HepG2 (cell line): ENCODE results near the gene GPR82. TPM values are rescaled to one million over a fixed set of nuclear protein-coding genes. Genes with fewer than 3 reads are reported as not detected.
"Not testable (repeated sequence)": the region's sequence is repeated elsewhere in the genome, so short reads cannot be mapped to it uniquely, and the experiment has no call there.

Source experiments
- ATAC-seq: fragments of 200-7000 bp; cut with Tn5 transposase; 3 replicates; pipeline ENCODE4 v1.9.1; 2020; ENCODE audit warnings: mild to moderate bottlenecking, moderate library complexity
- Bru-seq: library from RNA; stranded (reverse); fragments of 400-500 nt; gene quantifications from one replicate; lab custom pipeline; 2021; lab: Mats Ljungman, UMichigan
- BruChase-seq, 2 experiments: library from RNA; stranded (reverse); fragments of 400-500 nt; gene quantifications; one replicate each; lab custom pipeline; 2021; lab: Mats Ljungman, UMichigan
- BruUV-seq: library from RNA; stranded (reverse); fragments of 400-500 nt; replicated peaks from 2 replicates; lab custom pipeline; 2021; lab: Mats Ljungman, UMichigan
- CTCF ChIA-PET: fragments of 300-600 bp; formaldehyde crosslinking; extraction: SDS; loops from one replicate; lab custom pipeline; 2021; ENCODE audit warnings: low total read pairs, inconsistent platforms, low intra/inter-chr PET ratio; lab: Yijun Ruan, JAX
- POLR2A ChIA-PET: fragments of 350-600 bp; sonication (Branson Sonifier 250); formaldehyde crosslinking; loops from one replicate; lab custom pipeline; 2020; ENCODE audit warnings: antibody characterized with exemption, inconsistent platforms; lab: Yijun Ruan, JAX
- DNase-seq: peaks from one replicate; pipeline ENCODE4 v3.0.0-alpha.2; 2015; ENCODE audit warnings: low spot score
- FAIRE-seq: peaks from 3 replicates; lab custom pipeline; 2011; peaks lifted over from hg19 to GRCh38; lab: Jason Lieb, UNC
- H2AFZ ChIP-seq: one replicate; pipeline ENCODE4 v1.6.1; 2011; ENCODE audit warnings: low read length, inconsistent platforms
- H3K27ac ChIP-seq: fragments of 300-600 bp; 3 replicates; pipeline ENCODE4 v1.8.0; 2011; ENCODE audit warnings: mixed run types, mild to moderate bottlenecking, mixed read lengths, low read length, inconsistent platforms; ENCODE audit not compliant: insufficient read depth; ENCODE audit errors: extremely low read length
- H3K27me3 ChIP-seq, 2 experiments: fragments of 200-600 bp in 1 of 2; 2 replicates in 1 of 2; 3 replicates in 1 of 2; pipeline versions ENCODE4 v1.6.0 to v1.8.0; 2011; ENCODE audit warnings: low read length in 2 of 2, mild to moderate bottlenecking in 2 of 2, moderate library complexity in 2 of 2, inconsistent platforms in 1 of 2; ENCODE audit not compliant: insufficient read depth in 2 of 2, control insufficient read depth in 1 of 2
- H3K36me3 ChIP-seq, 2 experiments: fragments of 200-600 bp in 1 of 2; replicated peaks in 1 of 2; 2 replicates in 1 of 2; 3 replicates in 1 of 2; pipeline versions ENCODE4 v1.5.1 to v1.8.0; 2011; ENCODE audit warnings: low read length in 2 of 2, inconsistent platforms in 1 of 2; ENCODE audit not compliant: insufficient read depth in 2 of 2, control insufficient read depth in 1 of 2
- H3K4me1 ChIP-seq: 2 replicates; pipeline ENCODE4 v1.5.1; 2012; ENCODE audit warnings: low read length, inconsistent platforms; ENCODE audit not compliant: insufficient read depth
- H3K4me2 ChIP-seq: 2 replicates; pipeline ENCODE4 v1.6.0; 2011; ENCODE audit warnings: low read depth, low read length, inconsistent platforms
- H3K4me3 ChIP-seq, 3 experiments: fragments of 200-600 bp in 1 of 3; sonication (generic), shearing (Covaris generic) in 1 of 3; replicated peaks in 1 of 3; 2 replicates each; pipeline ENCODE4 v1.5.1; 2011 to 2016; ENCODE audit warnings: low read length in 3 of 3, inconsistent platforms in 2 of 3, low read depth in 2 of 3, mild to moderate bottlenecking in 2 of 3, control low read depth in 1 of 3, mixed read lengths in 1 of 3; ENCODE audit not compliant: insufficient read depth in 1 of 3
- H3K79me2 ChIP-seq: one replicate; pipeline ENCODE4 v1.6.1; 2011; ENCODE audit warnings: low read length, inconsistent platforms; ENCODE audit not compliant: insufficient read depth
- H3K9ac ChIP-seq: 2 replicates; pipeline ENCODE4 v1.6.0; 2011; ENCODE audit warnings: mild to moderate bottlenecking, low read depth, low read length, inconsistent platforms; ENCODE audit not compliant: insufficient read depth
- H3K9me3 ChIP-seq: 2 replicates; pipeline ENCODE4 v1.5.1; 2012; ENCODE audit warnings: mild to moderate bottlenecking, low read length
- H4K20me1 ChIP-seq: 2 replicates; pipeline ENCODE4 v1.6.0; 2011; ENCODE audit warnings: inconsistent platforms, mild to moderate bottlenecking, low read length, moderate library complexity; ENCODE audit not compliant: insufficient read depth
- CBX1 ChIP-seq: IDR thresholded peaks from one replicate; pipeline ENCODE4 v1.6.1; 2016; ENCODE audit warnings: antibody characterized with exemption, low read depth
- KAT7 ChIP-seq: IDR thresholded peaks from 2 replicates; pipeline ENCODE4 v1.6.1; 2018; ENCODE audit warnings: borderline replicate concordance, missing compliant biosample characterization
- LCORL ChIP-seq, 2 experiments: fragments of 450-650 bp in 1 of 2; sonication (generic) in 1 of 2; formaldehyde crosslinking in 1 of 2; IDR thresholded peaks; 2 replicates each; pipeline versions ENCODE4 v1.5.0 to v1.6.1; 2017 to 2020; ENCODE audit warnings: antibody characterized with exemption in 1 of 2, missing genetic modification reagents in 1 of 2
- PATZ1 ChIP-seq: sonication (generic); formaldehyde crosslinking; IDR thresholded peaks from 2 replicates; pipeline ENCODE4 v1.4.0; 2020; ENCODE audit warnings: missing genetic modification reagents
- PRMT3 ChIP-seq: sonication (generic); formaldehyde crosslinking; IDR thresholded peaks from 2 replicates; pipeline ENCODE4 v1.8.1; 2022; ENCODE audit warnings: low read depth, mild to moderate bottlenecking, moderate library complexity, missing genetic modification reagents, borderline replicate concordance
- SRY ChIP-seq: sonication (generic); formaldehyde crosslinking; IDR thresholded peaks from 2 replicates; pipeline ENCODE4 v1.8.0; 2022; ENCODE audit warnings: mild to moderate bottlenecking, missing genetic modification reagents
- THRA ChIP-seq: sonication (generic); formaldehyde crosslinking; IDR thresholded peaks from 2 replicates; pipeline ENCODE4 v1.4.0; 2020; ENCODE audit warnings: missing genetic modification reagents, borderline replicate concordance
- ZBTB1 ChIP-seq: sonication (generic); formaldehyde crosslinking; IDR thresholded peaks from 2 replicates; pipeline ENCODE4 v1.4.0; 2020; ENCODE audit warnings: missing genetic modification reagents, borderline replicate concordance
- ZFP41 ChIP-seq: sonication (generic); formaldehyde crosslinking; IDR thresholded peaks from 2 replicates; pipeline ENCODE4 v1.4.0; 2020; ENCODE audit warnings: mild to moderate bottlenecking, missing genetic modification reagents, borderline replicate concordance
- ZNF264 ChIP-seq: sonication (generic); formaldehyde crosslinking; IDR thresholded peaks from 2 replicates; pipeline ENCODE4 v1.4.0; 2020; ENCODE audit warnings: missing genetic modification reagents
- ZNF75D ChIP-seq: sonication (generic); formaldehyde crosslinking; IDR thresholded peaks from 2 replicates; pipeline ENCODE4 v1.8.1; 2023; ENCODE audit warnings: missing genetic modification reagents, mild to moderate bottlenecking, borderline replicate concordance
- WGBS: methylation state at CpG from one replicate; pipeline ENCODE4 v1.1.6; 2017; ENCODE audit warnings: low lambda C conversion rate; 5-methylcytosine and 5-hydroxymethylcytosine counted together
- in situ Hi-C: cut with HindIII; loops from 2 replicates; pipeline ENCODE4 v1.10.0; 2017; ENCODE audit warnings: low pct_unique_long_range_greater_than_20kb; ENCODE audit not compliant: extremely low pct_ligation_motif_present
- intact Hi-C: fragments of 100-400 bp; cut with micrococcal nuclease; formaldehyde crosslinking; loops from one replicate; pipeline ENCODE4 v1.10.0; 2022; ENCODE audit not compliant: unreplicated experiment
- long read RNA-seq, 2 experiments: library from RNA in 1 of 2; library from polyadenylated mRNA in 1 of 2; stranded (forward) in 1 of 2; unstranded in 1 of 2; transcript quantifications; one replicate each; pipeline ENCODE4 v2.0.0, GENCODE V29; 2019 to 2022
- polyA minus RNA-seq, 3 experiments: library from RNA; depleted of rRNA, polyadenylated mRNA; stranded (reverse); fragments of >200 nt; gene quantifications; 2 replicates each; pipeline ENCODE4 v1.2.3, GENCODE V29; 2011; ENCODE audit warnings: low replicate concordance in 1 of 3
- polyA plus RNA-seq, 8 experiments: library from polyadenylated mRNA; depleted of rRNA in 3 of 8; stranded (reverse) in 7 of 8; unstranded in 1 of 8; fragments of >200 nt; fragmentation: Illumina TruSeq in 4 of 8; extraction: Trizol in 4 of 8; gene quantifications; 2 replicates each; pipeline versions ENCODE4 v1.2.1 to v1.2.3, GENCODE V29; 2011 to 2016; ENCODE audit warnings: low read depth in 4 of 8, missing spikeins in 1 of 8, mixed read lengths in 1 of 8; ENCODE audit not compliant: insufficient read depth in 1 of 8
- total RNA-seq, 5 experiments: library from RNA; depleted of rRNA; stranded (reverse); fragments of >200 nt; fragmentation: Illumina TruSeq; extraction: Trizol; gene quantifications; 2 replicates each; pipeline ENCODE4 v1.2.3, GENCODE V29; 2016; ENCODE audit warnings: low read depth in 1 of 5

GPR82 gene
- total RNA-seq (2016; rRNA removed; fragmentation: Illumina TruSeq; extraction: Trizol), result not detected in 2 replicates
- not detected in 2 replicates for total RNA-seq (2016; cell fraction: cytosol; rRNA removed; fragmentation: Illumina TruSeq; extraction: Trizol; ENCODE audit: low read depth)
- total RNA-seq (2016; cell fraction: insoluble cytoplasmic fraction; rRNA removed; fragmentation: Illumina TruSeq; extraction: Trizol), result not detected in 2 replicates
- not detected in 2 replicates for total RNA-seq (2016; cell fraction: membrane; rRNA removed; fragmentation: Illumina TruSeq; extraction: Trizol)
- not detected in 2 replicates for total RNA-seq (2016; cell fraction: nucleus; rRNA removed; fragmentation: Illumina TruSeq; extraction: Trizol)
- polyA plus RNA-seq (2011; rRNA removed), result not detected in 2 replicates
- polyA plus RNA-seq (2011; cell fraction: cytosol; rRNA removed), result not detected in 2 replicates
- polyA plus RNA-seq (2011; cell fraction: nucleus; rRNA removed), result not detected in 2 replicates
- 0.05 TPM in 1 of 2 replicates, not detected in the other for polyA plus RNA-seq (2012)
- not detected in 2 replicates for polyA plus RNA-seq (2016; cell fraction: cytosol; fragmentation: Illumina TruSeq; extraction: Trizol; ENCODE audit: low read depth)
- polyA plus RNA-seq (2016; cell fraction: insoluble cytoplasmic fraction; fragmentation: Illumina TruSeq; extraction: Trizol; ENCODE audit: low read depth), result not detected in 2 replicates
- polyA plus RNA-seq (2016; cell fraction: membrane; fragmentation: Illumina TruSeq; extraction: Trizol; ENCODE audit: low read depth), result not detected in 2 replicates
- polyA plus RNA-seq (2016; cell fraction: nucleus; fragmentation: Illumina TruSeq; extraction: Trizol; ENCODE audit: insufficient read depth, low read depth), result not detected in 2 replicates
- not detected in 2 replicates for polyA minus RNA-seq (2011; rRNA and poly(A)+ RNA removed; ENCODE audit: low replicate concordance)
- polyA minus RNA-seq (2011; cell fraction: cytosol; rRNA and poly(A)+ RNA removed), result not detected in 2 replicates
- not detected in 2 replicates for polyA minus RNA-seq (2011; cell fraction: nucleus; rRNA and poly(A)+ RNA removed)
- not detected for Bru-seq, nascent RNA
- not detected for BruChase-seq, experiment 1, labeled RNA remaining after a 6-hour chase
- BruChase-seq, experiment 2, labeled RNA remaining after a 2-hour chase, result not detected
- long read RNA-seq, experiment 1, result 0 reads
- long read RNA-seq, experiment 2, result 0 reads

GRCh38 chrX:41723826-41724225 is at the start of gene GPR82:
Gene GPR82, plus strand, starts transcription at chrX:41724181. Its CDS starts 2,846 bp downstream, at chrX:41727027.
- no peaks in the 10 kb centered on the region for H3K36me3 ChIP-seq
- TF ChIP-seq PATZ1 (CRISPR knock-in tag) (no peak), KAT7 (CRISPR knock-in tag) (no peak), LCORL (IDR thresholded peaks at IDR 0.05) (no peak), LCORL (CRISPR knock-in tag; IDR thresholded peaks at IDR 0.05) (no peak), CBX1 (no peak), ZFP41 (CRISPR knock-in tag) (no peak), ZBTB1 (no peak), THRA (no peak), ZNF264 (CRISPR knock-in tag) (no peak), PRMT3 (CRISPR knock-in tag) (no peak), ZNF75D (CRISPR knock-in tag) (no peak), SRY (CRISPR knock-in tag) (no peak)
- TF ChIP-seq, all 625 proteins: peak for 0
- intact Hi-C loops (no loop called here), in situ Hi-C loops (no loop called here)
- ChIA-PET POLR2A (no interaction called here), CTCF (no interaction called here)
- H3K9me3 ChIP-seq, result no peaks in the 10 kb centered on the region
- DNase-seq (no peak), ATAC-seq (no peak), FAIRE-seq (no peak)
- BruUV-seq, result no TSS peak
- no peak within 1 kb of the TSS for H3K4me3 ChIP-seq
- no peaks in the 10 kb centered on the region for H3K4me1 ChIP-seq
- H3K79me2 ChIP-seq, result no peaks in the 10 kb centered on the region
- H3K4me2 ChIP-seq, result no peak within 1 kb of the TSS
- no peaks in the 10 kb centered on the region for H4K20me1 ChIP-seq
- no peaks in the 10 kb centered on the region for H3K27me3 ChIP-seq
- H3K9ac ChIP-seq, result no peak within 1 kb of the TSS
- no peak within 1 kb of the TSS for H2AFZ ChIP-seq
- 92% methylated on average over 2 of the region's 2 CpGs for WGBS
- no peak within 1 kb of the TSS for H3K27ac ChIP-seq

GRCh38 chrX:41676361-41676760 is 47.6 kb upstream of the GPR82 start:
- H3K4me3 ChIP-seq, H3K27ac ChIP-seq, BruUV-seq, H3K36me3 ChIP-seq, H3K27me3 ChIP-seq, H3K79me2 ChIP-seq, CTCF ChIA-PET, H3K9ac ChIP-seq, H3K4me2 ChIP-seq, ATAC-seq, H2AFZ ChIP-seq, POLR2A ChIA-PET, H3K9me3 ChIP-seq, in situ Hi-C loops, FAIRE-seq, H4K20me1 ChIP-seq, H3K4me1 ChIP-seq, DNase-seq, intact Hi-C loops: not testable (repeated sequence)
- 98% methylated on average over 15 of the region's 15 CpGs for WGBS
